Measurements from ENCODE around the gene FATE1. TPM values are rescaled to one million over a fixed set of nuclear protein-coding genes. Genes with fewer than 3 reads are reported as not detected.

The FATE1 gene
- total RNA-seq, 1 experiment from 2014 or later = not detected

DNA sequence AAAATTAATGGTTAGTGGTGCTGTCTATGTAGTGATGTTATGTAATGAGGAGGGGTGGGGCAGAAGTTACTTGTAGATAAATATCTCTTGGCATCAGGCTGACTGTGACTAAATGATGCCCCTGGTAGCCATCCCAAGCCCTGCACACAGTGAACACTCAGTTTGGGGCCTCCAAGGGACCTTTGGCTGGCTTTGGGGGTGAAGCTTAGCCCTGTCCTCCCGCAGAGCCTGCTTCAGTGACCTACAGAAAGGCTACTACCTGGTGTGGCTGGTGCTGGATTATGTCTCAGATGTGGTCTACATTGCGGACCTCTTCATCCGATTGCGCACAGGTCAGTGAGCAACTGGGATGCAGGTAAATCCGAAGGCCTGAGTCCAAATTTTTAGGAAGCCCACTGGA, 26.5 kb downstream of the FATE1 start:
- DNase-seq (ENCODE audit: low read depth) = no peak

DNA sequence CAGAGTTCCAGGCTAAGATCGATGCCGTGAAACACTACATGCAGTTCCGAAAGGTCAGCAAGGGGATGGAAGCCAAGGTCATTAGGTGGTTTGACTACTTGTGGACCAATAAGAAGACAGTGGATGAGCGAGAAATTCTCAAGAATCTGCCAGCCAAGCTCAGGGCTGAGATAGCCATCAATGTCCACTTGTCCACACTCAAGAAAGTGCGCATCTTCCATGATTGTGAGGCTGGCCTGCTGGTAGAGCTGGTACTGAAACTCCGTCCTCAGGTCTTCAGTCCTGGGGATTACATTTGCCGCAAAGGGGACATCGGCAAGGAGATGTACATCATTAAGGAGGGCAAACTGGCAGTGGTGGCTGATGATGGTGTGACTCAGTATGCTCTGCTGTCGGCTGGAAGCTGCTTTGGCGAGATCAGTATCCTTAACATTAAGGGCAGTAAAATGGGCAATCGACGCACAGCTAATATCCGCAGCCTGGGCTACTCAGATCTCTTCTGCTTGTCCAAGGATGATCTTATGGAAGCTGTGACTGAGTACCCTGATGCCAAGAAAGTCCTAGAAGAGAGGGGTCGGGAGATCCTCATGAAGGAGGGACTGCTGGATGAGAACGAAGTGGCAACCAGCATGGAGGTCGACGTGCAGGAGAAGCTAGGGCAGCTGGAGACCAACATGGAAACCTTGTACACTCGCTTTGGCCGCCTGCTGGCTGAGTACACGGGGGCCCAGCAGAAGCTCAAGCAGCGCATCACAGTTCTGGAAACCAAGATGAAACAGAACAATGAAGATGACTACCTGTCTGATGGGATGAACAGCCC, 28.0 kb downstream of the FATE1 start:
- no peak for DNase-seq (ENCODE audit: low read depth)

DNA sequence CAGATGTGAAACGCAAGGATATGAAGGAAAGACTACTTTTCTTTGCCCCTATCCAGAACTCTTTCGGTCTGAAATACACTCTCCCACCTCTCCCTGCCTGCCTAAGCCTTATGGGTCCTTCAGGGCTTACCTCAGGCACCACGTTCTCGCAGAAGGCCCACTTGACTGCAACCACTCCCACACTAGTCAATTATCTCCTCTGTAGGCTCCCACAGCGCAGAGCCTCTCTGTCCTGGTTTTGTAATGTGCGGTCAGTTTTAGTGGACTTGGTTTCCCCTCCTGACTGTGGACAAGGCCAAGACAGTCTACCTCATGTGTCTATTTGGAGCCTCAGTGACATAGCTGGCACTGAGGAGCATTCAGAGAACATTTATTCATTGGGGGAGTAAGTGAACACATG, 29.8 kb downstream of the FATE1 start:
- no peak for DNase-seq (ENCODE audit: low read depth)

DNA sequence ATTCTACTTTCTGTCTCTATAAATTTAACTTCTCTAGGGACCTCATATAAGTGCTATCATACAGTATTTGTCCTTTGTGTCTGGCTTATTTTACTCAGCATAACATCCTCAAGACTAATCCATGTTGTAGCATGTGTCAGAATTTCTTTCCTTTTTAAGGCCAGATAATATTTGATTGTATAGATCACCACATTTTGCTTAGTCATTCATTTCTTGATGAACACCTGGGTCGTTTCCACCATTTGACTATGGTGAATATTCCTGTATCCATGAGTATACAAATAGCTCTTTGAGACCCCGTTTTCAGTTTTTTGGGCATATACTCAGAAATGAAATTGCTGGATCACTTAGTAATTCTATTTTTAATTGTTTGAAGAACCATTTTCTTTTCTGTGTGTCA, 30.7 kb downstream of the FATE1 start:
- no peak for DNase-seq (ENCODE audit: low read depth)

DNA sequence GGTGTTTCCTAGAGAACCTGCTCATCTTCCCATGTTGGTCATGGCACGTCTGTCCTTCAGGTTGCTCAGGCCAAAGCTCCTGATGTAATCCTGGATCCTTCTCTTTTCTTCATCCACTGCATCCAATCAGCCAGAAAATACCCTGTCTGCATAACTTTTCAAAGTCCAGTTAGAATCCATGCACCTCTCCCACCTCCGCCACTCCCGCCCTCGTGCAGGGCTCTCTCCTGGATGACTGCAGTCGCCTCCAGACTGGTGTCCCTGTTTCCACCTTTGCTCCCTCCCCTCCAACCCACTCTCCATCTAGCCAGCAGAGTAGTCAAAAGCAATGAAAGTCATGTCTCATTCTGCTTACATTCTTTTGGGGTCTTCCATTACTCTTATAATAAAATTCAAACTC, 34.7 kb downstream of the FATE1 start:
- DNase-seq (ENCODE audit: low read depth) = no peak

DNA sequence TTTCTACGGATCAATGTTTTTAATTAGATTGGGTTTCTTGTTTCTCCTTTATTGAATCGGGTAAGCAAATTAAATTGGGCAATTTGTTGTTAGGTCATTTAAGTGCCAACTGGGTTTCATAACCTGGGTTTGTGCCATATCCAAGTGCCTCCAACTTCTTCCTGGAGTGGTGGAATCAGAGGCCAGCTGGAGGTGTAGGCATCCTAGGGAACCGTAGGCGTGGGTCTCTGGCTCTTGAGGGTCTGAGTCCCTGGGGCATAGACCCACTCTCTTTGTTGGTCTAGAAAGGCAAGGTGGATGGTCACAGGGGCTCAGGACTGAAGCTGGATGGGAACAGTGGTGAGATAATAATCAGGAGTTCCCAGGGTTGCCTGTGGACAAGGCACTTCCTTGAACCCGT, 37.0 kb downstream of the FATE1 start:
- no peak for DNase-seq (ENCODE audit: low read depth)

DNA sequence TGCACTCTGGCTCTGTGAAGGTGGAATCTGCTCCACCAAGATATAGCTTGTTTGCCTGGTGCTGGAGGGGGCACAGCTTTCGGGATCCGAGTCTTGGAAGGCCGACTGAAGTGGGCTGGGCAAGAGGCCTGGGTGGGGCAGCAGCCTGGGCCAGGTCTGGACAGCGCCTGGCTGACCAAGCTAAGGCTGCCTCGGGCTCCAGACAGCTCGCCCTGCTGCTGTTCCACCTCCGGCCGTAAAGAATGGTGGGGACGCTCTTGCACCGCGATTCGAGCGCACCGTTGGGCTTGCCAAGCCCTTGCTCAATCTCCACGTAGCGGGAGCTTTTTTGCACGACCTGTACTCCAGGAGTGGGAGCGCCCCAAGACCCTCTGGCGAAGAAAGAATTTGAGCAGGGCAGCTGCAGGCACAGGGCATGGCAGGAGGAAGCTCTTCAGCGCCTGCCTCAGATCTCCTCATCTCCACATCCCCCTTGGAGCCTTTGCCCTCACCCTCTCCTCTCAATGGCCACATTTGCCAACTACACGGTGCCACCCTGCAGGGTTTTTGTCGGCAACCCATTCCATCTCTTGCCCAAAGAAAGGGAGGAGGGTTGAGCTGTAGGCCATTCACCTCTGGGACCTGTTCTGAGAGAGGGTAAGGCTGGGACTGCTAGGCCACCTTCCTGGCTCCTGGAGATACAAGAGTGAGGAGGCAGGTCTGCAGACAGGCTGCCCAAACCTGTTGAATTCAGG, 37.6 kb downstream of the FATE1 start:
- no peak for DNase-seq (ENCODE audit: low read depth)

DNA sequence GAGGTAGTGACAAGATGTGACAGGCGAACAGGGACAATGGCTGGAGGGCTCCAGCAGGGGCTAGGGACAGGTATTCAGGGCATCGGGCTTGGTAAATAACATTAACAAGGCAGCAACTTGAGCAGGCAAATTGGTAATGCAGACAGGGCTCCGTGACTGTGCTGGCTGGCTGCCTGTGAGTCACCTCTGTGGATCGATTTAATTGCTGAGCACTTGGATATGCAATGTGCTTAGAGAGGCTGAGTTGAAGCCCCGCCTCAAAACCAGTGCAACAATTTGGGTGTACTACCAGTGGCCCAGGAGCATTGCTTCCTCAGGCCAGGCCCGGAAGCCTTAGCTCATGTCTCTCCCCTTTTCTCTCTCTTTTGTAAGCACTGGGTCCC, 38.2 kb downstream of the FATE1 start:
- no peak for DNase-seq (ENCODE audit: low read depth)

DNA sequence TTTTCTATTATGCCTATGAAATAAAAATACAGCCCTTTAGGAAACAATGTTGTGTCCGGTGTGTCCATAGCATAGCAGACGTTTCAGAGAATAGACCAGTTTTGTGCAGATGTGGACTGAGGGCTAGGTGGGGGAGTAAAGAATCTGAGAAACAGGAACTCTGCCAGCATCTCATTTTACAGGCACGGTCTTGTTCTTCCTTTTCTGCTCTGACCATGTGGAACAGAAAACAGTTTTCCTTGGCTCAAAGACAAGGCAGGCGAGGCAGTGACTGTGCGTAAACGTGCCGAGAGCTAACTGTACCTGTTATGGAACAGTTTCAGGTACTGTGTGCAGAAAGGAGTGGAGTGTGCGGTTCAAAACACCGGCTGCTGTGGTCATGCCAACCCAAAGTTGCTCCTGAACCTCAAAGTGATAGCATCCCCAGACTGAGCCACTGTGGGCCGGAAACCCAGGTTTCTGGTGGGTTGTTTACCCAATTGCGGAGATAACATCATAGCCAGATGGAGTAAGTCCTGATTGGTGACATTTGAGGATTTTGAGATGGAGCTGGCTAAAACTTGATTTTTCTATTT, 38.9 kb downstream of the FATE1 start:
- no peak for DNase-seq (ENCODE audit: low read depth)

DNA sequence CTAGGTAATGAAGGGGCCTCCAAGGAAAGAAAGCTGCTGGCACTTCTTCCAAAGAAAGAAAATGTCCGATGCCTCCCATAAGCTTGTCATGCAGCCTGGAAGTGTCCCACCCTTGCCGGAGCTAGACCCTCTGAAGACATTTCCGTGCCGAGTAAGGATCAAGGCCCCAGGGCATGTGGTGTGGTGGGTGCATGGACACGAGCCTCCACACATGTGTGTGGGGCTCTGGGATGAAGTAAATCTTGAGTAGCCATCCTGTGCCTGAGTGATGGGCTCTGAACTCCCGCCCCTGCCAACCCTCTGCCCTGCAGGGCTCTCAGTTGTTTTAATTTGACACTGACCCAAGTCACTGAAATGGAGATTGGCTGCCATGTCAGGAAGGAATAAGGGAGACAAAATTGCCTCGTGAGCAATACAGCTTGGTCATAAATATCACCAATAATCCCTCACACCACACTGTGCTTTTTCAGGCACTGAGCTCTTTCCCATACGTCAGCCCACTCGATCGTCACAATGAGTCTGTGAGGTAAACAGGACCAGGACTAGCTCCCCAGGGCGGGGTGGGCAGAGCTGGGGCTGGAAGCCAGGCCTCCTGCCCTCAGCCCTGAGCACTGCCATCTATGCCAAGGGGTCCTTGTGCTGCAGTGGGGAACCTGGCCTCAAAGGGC, 43.3 kb downstream of the FATE1 start:
- DNase-seq (ENCODE audit: low read depth) = no peak

DNA sequence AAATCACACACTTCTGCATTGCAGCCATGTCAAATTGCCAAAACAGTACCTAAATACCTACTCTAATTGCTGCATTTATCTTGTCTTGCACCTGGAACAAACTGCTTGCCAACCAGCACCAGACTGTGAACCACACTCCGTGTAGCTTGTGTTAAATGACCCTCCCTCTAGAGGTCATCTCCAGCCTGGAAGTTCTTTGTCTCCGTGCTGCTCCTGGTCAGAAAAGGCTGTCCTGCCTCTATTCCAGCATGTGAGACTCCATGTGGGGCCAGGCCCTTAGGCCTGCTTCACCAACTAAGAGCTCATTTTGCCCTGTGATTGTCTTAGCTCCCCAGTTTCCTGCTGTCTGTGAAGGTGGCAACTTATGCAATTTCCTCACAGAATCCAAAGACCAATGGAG, 47.0 kb downstream of the FATE1 start:
- no peak for DNase-seq (ENCODE audit: low read depth)

DNA sequence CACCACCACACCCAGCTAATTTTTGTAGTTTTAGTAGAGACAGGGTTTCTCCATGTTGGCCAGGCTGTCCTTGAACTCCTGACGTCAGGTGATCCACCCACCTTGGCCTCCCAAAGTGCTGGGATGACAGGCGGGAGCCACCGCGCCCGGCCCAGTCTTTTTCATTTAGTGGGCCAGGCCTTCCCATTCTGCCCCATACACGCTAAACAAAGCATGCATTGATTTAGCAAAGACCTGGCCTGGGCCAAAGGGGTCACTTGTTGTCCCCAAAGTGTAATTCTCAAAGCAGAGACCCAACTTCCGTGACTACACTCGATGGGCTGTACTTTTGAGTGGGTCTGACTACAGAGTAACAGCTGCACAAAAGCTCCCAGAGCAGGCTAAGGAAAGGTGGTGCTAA, 47.9 kb downstream of the FATE1 start:
- no peak for DNase-seq (ENCODE audit: low read depth)

DNA sequence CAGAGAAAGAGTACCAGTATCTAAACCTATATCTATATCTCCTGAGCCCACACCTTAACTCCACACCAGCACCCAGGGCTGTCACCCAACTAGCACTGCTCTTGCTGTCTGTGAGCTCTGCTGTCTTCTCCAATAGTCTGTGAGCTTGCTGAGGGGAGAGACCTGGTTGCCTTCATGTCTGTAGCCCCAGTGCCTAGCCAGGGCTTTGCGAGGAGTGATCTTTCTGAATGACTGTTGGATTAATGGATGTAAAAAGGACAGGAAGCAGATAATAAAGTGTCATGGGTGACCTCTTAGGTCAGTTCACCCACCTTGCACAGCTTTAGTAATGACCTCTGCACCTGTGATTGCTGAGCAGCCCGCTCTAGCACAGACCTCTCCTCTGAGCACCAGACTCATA, 49.2 kb downstream of the FATE1 start:
- no peak for DNase-seq (ENCODE audit: low read depth)

DNA sequence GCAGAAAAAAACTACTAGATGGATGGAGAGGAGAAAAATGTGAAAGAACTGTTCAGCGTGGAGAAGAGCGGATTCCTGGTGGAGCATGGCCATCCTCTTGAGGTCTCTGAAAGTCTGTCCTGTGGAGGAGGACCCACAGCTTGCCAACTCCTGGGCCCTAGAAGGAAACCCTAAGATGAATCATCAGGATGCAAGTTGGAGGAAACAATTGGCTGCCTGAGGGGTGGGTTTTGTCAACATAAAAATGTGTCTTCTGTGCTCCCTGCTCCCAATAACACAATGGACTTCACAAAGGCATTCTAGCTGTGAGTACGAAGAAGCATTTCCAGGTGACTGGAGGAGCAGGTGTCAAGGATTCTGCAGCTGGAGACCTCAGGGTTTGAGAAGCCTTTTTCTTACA, 55.9 kb downstream of the FATE1 start:
- no peak for DNase-seq (ENCODE audit: low read depth)

Other genes starting within 250 kb of the FATE1 start
- gene PASD1, start 152.4 kb upstream of the FATE1 start, total RNA-seq (2014; rRNA removed) = not detected in 2 replicates
- gene PRRG3, start 20.6 kb upstream of the FATE1 start, total RNA-seq (2014; rRNA removed) = not detected in 2 replicates
- not detected in 2 replicates for gene CNGA2, start 18.7 kb downstream of the FATE1 start, total RNA-seq (2014; rRNA removed)
- gene MAGEA4, start 196.9 kb downstream of the FATE1 start, total RNA-seq (2014; rRNA removed) = not detected in 2 replicates